PC-3 (cell line): Measurements from ENCODE around the gene CNGA2. TPM values are rescaled to one million over a fixed set of nuclear protein-coding genes. Genes with fewer than 3 reads are reported as not detected.

ENCODE experiments used
- ATAC-seq: fragments of 200-7000 bp; cut with Tn5 transposase; 2 replicates; pipeline ENCODE4 v1.9.1; 2020; ENCODE audit warnings: mild to moderate bottlenecking, moderate library complexity
- BruUV-seq: library from RNA; stranded (reverse); fragments of 400-500 nt; replicated peaks from 2 replicates; lab custom pipeline; 2021; lab: Mats Ljungman, UMichigan
- CTCF ChIA-PET: fragments of 300-600 bp; sonication (Branson Sonifier 250); formaldehyde crosslinking; loops from one replicate; lab custom pipeline; 2022; ENCODE audit warnings: antibody characterized with exemption; lab: Charles Lee
- POLR2A ChIA-PET: fragments of 300-600 bp; sonication (Branson Sonifier 250); formaldehyde crosslinking; loops from one replicate; lab custom pipeline; 2022; ENCODE audit warnings: antibody characterized with exemption; ENCODE audit not compliant: unreplicated experiment; lab: Charles Lee
- DNase-seq: peaks from one replicate; pipeline ENCODE4 v3.0.0-alpha.2; 2015
- H2AFZ ChIP-seq: fragments of 300-600 bp; sonication (generic); 2 replicates; pipeline ENCODE4 v1.6.0; 2016; ENCODE audit warnings: antibody characterized with exemption, low read length
- H3F3A ChIP-seq: fragments of 300-600 bp; sonication (generic); one replicate; pipeline ENCODE4 v1.6.0; 2017; ENCODE audit warnings: antibody characterized with exemption, low read length, control low read depth, mild to moderate bottlenecking; ENCODE audit not compliant: unreplicated experiment
- H3K27ac ChIP-seq: fragments of 300-600 bp; sonication (generic); 2 replicates; pipeline ENCODE4 v1.5.1; 2016; ENCODE audit warnings: mild to moderate bottlenecking, low read length
- H3K27me3 ChIP-seq: fragments of 300-600 bp; sonication (generic); 2 replicates; pipeline ENCODE4 v1.6.1; 2016; ENCODE audit warnings: low read length, mixed read lengths
- H3K36me3 ChIP-seq: fragments of 300-600 bp; sonication (generic); 2 replicates; pipeline ENCODE4 v1.6.1; 2016; ENCODE audit warnings: low read depth, mixed run types, low read length, mixed read lengths
- H3K4me1 ChIP-seq: fragments of 300-600 bp; sonication (generic); 2 replicates; pipeline ENCODE4 v1.5.1; 2016; ENCODE audit warnings: low read length; ENCODE audit not compliant: insufficient read depth
- H3K4me2 ChIP-seq: fragments of 300-600 bp; sonication (generic); 2 replicates; pipeline ENCODE4 v1.6.0; 2016; ENCODE audit warnings: low read length
- H3K4me3 ChIP-seq: fragments of 300-600 bp; sonication (generic); 2 replicates; pipeline ENCODE4 v1.5.1; 2016; ENCODE audit warnings: mild to moderate bottlenecking, low read length, mixed read lengths
- H3K79me2 ChIP-seq: fragments of 300-600 bp; sonication (generic); 2 replicates; pipeline ENCODE4 v1.6.1; 2017; ENCODE audit warnings: low read length, mixed read lengths
- H3K9ac ChIP-seq: fragments of 300-600 bp; sonication (generic); 2 replicates; pipeline ENCODE4 v1.6.0; 2016; ENCODE audit warnings: mild to moderate bottlenecking, low read length
- H3K9me2 ChIP-seq: fragments of 300-600 bp; sonication (generic); replicated peaks from 2 replicates; pipeline ENCODE4 v1.6.1; 2016; ENCODE audit warnings: mixed run types, low read length, mixed read lengths
- H3K9me3 ChIP-seq: fragments of 300-600 bp; sonication (generic); 2 replicates; pipeline ENCODE4 v1.6.1; 2016; ENCODE audit warnings: low read length, mixed read lengths
- H4K20me1 ChIP-seq: fragments of 300-600 bp; sonication (generic); 2 replicates; pipeline ENCODE4 v1.6.1; 2016; ENCODE audit warnings: low read length, mixed read lengths
- EZH2 ChIP-seq: fragments of 300-600 bp; sonication (generic); IDR thresholded peaks from one replicate; pipeline ENCODE4 v1.6.1; 2017; ENCODE audit warnings: antibody characterized with exemption, mild to moderate bottlenecking, low read length; ENCODE audit not compliant: unreplicated experiment
- EZH2phosphoT487 ChIP-seq: fragments of 300-600 bp; sonication (generic); IDR thresholded peaks from 2 replicates; pipeline ENCODE4 v1.6.1; 2018; ENCODE audit warnings: mild to moderate bottlenecking, antibody characterized with exemption, low read length, borderline replicate concordance
- intact Hi-C: fragments of 100-400 bp; cut with micrococcal nuclease; formaldehyde crosslinking; loops from 2 replicates; pipeline ENCODE4 v1.9.0; 2023
- total RNA-seq: library from RNA; depleted of rRNA; stranded (reverse); fragments of >200 nt; gene quantifications from 2 replicates; pipeline ENCODE4 v1.2.3, GENCODE V29; 2014
- TF ChIP-seq, protein P1 (sequence below): fragments of 300-600 bp; sonication (generic); conservative IDR thresholded peaks from 2 replicates; pipeline ENCODE4 v1.5.1; 2017; ENCODE audit warnings: antibody characterized with exemption, low read depth, mild to moderate bottlenecking, low read length

CNGA2 gene
- total RNA-seq, 1 experiment from 2014 or later, result not detected

DNA sequence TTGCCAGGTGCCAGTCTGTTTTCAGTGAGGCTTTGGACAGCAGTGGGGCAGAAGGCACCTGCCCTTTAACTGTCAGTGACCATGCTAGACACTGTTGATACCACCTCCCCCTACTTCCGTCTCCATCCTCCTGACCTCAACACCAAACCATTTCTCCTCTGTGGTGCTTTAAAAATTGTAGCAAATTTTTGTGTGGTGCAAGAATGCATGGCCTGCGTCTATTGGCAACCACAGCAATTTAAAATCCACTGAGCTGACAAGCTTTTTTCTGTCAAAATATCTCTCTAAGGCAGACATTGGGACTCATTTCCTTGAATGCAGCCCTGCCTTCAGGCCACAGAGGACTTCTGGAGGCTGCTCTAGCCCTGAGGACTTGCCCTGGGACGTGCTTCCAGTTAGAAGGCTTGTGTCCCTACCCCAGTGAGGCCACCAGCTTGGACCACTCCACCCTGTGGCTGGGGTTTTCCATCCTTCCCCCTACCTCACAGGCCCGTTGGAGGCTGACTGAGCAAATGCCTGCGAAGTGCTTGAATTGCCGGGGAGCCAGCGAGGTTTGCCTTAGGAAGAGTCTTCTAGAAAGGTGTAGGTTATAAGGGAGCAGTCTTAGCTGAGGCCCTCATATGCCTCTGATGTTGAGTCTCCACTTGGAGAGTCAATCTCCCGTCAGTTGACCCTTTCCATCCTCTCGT is 32.4 kb upstream of the CNGA2 start:
- ATAC-seq (no peak), DNase-seq (no peak)
- no peaks in the 10 kb centered on the region for H3K79me2 ChIP-seq
- H3K4me3 ChIP-seq, result no peak overlapping the region
- TF ChIP-seq, protein P1, sequence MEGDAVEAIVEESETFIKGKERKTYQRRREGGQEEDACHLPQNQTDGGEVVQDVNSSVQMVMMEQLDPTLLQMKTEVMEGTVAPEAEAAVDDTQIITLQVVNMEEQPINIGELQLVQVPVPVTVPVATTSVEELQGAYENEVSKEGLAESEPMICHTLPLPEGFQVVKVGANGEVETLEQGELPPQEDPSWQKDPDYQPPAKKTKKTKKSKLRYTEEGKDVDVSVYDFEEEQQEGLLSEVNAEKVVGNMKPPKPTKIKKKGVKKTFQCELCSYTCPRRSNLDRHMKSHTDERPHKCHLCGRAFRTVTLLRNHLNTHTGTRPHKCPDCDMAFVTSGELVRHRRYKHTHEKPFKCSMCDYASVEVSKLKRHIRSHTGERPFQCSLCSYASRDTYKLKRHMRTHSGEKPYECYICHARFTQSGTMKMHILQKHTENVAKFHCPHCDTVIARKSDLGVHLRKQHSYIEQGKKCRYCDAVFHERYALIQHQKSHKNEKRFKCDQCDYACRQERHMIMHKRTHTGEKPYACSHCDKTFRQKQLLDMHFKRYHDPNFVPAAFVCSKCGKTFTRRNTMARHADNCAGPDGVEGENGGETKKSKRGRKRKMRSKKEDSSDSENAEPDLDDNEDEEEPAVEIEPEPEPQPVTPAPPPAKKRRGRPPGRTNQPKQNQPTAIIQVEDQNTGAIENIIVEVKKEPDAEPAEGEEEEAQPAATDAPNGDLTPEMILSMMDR, result no peak
- no peak for TF ChIP-seq EZH2phosphoT487
- TF ChIP-seq EZH2, result no peak
- no peaks in the 10 kb centered on the region for H3K36me3 ChIP-seq
- H3K9me3 ChIP-seq, result no peaks in the 10 kb centered on the region
- H3K27me3 ChIP-seq, result no peaks in the 10 kb centered on the region
- no peak overlapping the region for H3K4me2 ChIP-seq
- H3K4me1 ChIP-seq, result no peaks in the 10 kb centered on the region
- H3K9ac ChIP-seq, result no peak overlapping the region
- intact Hi-C loops, result no loop called here
- H2AFZ ChIP-seq, result no peak overlapping the region
- H3K9me2 ChIP-seq, result no peaks in the 10 kb centered on the region
- ChIA-PET POLR2A (no interaction called here), CTCF (no interaction called here)
- H4K20me1 ChIP-seq, result no peaks in the 10 kb centered on the region
- H3K27ac ChIP-seq, result no peak overlapping the region
- no TSS peak for BruUV-seq
- H3F3A ChIP-seq, result no peaks in the 10 kb centered on the region

DNA sequence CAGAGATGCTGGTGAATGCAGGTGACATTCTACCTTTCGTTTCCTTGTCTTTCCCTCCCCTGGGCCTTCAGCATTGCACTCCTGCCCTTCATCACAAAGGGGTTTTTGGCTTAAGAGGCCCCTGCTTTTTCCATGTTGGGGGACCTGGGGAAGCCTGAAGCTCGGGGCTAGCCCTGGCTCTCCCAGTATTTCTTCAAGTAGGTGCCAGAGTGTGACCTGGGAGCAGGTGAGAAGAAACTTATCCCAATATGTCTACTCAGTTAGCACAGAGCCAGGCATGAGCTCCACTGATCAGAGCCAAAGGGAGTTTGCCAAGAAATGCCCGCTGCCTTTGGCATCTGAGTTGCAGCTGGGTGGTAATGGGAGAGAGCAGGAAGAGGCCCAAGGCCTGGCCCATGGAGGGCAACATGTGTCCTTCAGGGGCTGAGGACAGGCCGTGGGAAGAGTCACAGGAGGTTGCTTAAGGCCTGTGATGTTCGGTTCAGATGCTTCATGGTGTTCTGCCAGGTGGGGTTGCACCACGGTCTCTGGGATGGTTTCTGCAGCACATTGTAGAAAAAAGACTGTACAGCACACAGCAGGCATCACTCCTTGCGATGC is 31.7 kb upstream of the CNGA2 start:
- Histone ChIP-seq H3K4me3 (no peak overlapping the region), H3F3A (no peaks in the 10 kb centered on the region), H2AFZ (no peak overlapping the region), H3K27me3 (no peaks in the 10 kb centered on the region), H3K4me2 (no peak overlapping the region), H3K9ac (no peak overlapping the region), H3K9me2 (no peaks in the 10 kb centered on the region), H3K79me2 (no peaks in the 10 kb centered on the region), H3K4me1 (no peaks in the 10 kb centered on the region), H3K27ac (no peak overlapping the region), H4K20me1 (no peaks in the 10 kb centered on the region), H3K9me3 (no peaks in the 10 kb centered on the region), H3K36me3 (no peaks in the 10 kb centered on the region)
- POLR2A ChIA-PET, result no interaction called here
- ATAC-seq (no peak), DNase-seq (no peak)
- no peak for TF ChIP-seq EZH2phosphoT487
- TF ChIP-seq EZH2, result no peak
- TF ChIP-seq, protein P1, result no peak
- CTCF ChIA-PET, result no interaction called here
- BruUV-seq, result no TSS peak
- intact Hi-C loops, result no loop called here

DNA sequence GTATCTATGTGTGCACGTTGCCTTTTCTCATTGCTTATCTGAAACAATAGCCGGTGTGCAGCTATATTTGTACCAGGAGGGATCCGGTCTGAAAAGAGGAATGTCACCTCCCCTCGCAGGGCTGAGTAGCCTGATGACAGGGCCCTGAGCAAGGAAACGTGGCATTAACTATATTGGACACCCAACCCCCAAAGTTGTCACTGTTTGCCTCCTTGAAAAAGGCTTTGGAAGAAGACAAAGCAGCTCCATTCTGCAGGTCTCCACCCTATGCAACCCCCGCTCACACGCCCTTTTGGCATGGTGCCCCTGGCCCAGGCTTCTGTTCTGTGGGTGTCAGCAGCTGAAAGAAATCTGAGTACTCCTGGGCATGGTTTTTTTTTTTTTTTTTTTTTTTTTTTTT is 31.1 kb upstream of the CNGA2 start:
- Histone ChIP-seq H3K9me3 (no peaks in the 10 kb centered on the region), H3K27ac (no peak overlapping the region), H2AFZ (no peak overlapping the region), H3K36me3 (no peaks in the 10 kb centered on the region), H4K20me1 (no peaks in the 10 kb centered on the region), H3K4me2 (no peak overlapping the region), H3F3A (no peaks in the 10 kb centered on the region), H3K9ac (no peak overlapping the region), H3K4me1 (no peaks in the 10 kb centered on the region), H3K27me3 (no peaks in the 10 kb centered on the region), H3K79me2 (no peaks in the 10 kb centered on the region), H3K9me2 (no peaks in the 10 kb centered on the region), H3K4me3 (no peak overlapping the region)
- no peak for TF ChIP-seq EZH2
- no peak for TF ChIP-seq EZH2phosphoT487
- TF ChIP-seq, protein P1, result no peak
- DNase-seq (no peak), ATAC-seq (no peak)
- ChIA-PET CTCF (no interaction called here), POLR2A (no interaction called here)
- intact Hi-C loops, result no loop called here
- BruUV-seq, result no TSS peak
